ENCODE data around the gene CLDN9. TPM values are rescaled to one million over a fixed set of nuclear protein-coding genes. Genes with fewer than 3 reads are reported as not detected.

CLDN9 gene
- total RNA-seq, 6 experiments from 2014 or later, result 0.25 to 1.7 (median 0.92) TPM

DNA sequence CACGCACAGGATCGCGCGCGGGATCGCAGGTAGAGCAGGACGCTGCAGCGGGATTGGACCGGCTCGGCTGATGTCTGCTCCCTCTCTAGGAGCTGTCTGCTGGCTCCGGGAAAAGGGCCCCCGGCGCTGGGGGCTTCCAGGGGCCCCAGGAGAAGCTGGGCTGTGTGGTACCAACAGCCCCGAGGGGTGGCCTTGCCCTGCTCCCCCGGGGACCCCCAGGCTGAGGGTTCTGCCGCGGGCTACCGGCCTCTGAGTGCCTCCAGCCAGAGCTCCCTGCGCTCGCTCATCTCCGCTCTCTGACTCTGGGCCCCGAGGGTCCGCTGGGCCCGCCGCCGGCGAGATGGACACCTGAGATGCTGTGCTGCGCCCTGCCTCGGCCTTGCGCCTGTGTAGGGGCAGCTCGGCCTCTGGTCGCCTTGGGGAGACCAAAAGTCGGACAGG, 45.0 kb upstream of the CLDN9 start:
- H3K4me1 ChIP-seq, result peaks cover 0 to 18% (median 5%) of the 10 kb centered on the region in 4 donors
- no CpG with 5 or more reads among the region's 33 CpGs for WGBS (ENCODE audit: insufficient coverage, low coverage, low lambda C conversion rate, missing lambda C conversion rate)
- intact Hi-C loops (cut with DNase I), result no loop called here
- no peak overlapping the region for H3K4me3 ChIP-seq
- no peak for ATAC-seq
- H3K36me3 ChIP-seq, result no peaks in the 10 kb centered on the region
- peak in 1 of 3 donors; percentile 54 for DNase-seq
- H3K27me3 ChIP-seq, result peaks cover 7 to 26% of the 10 kb centered on the region in 2 donors
- H3K27ac ChIP-seq, result no peak overlapping the region
- no peak for TF ChIP-seq POLR2A (IDR thresholded peaks at IDR 0.05)
- TF ChIP-seq, protein P1, sequence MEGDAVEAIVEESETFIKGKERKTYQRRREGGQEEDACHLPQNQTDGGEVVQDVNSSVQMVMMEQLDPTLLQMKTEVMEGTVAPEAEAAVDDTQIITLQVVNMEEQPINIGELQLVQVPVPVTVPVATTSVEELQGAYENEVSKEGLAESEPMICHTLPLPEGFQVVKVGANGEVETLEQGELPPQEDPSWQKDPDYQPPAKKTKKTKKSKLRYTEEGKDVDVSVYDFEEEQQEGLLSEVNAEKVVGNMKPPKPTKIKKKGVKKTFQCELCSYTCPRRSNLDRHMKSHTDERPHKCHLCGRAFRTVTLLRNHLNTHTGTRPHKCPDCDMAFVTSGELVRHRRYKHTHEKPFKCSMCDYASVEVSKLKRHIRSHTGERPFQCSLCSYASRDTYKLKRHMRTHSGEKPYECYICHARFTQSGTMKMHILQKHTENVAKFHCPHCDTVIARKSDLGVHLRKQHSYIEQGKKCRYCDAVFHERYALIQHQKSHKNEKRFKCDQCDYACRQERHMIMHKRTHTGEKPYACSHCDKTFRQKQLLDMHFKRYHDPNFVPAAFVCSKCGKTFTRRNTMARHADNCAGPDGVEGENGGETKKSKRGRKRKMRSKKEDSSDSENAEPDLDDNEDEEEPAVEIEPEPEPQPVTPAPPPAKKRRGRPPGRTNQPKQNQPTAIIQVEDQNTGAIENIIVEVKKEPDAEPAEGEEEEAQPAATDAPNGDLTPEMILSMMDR (IDR thresholded peaks at IDR 0.05), result no peak
- H3K9me3 ChIP-seq, result no peaks in the 10 kb centered on the region

DNA sequence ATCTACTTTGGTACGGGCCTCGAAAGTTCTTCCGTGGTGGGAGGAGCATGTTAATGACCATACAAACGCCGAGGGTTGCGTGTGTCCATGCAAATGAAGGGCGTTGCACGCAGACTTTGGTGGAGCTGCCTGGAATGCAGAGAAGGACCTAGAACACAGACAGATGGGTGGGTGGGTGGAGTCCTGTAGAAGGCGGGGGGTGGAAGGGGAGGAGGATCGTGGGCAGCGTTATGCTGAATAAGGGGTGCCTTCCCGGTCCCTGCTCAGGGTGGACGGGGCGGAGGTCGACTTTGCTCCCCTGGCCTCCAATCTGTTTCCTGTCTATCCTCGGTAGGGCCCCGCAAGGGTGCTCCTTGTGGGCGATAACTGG, 44.4 kb upstream of the CLDN9 start:
- H3K27me3 ChIP-seq, result peaks cover 7 to 26% of the 10 kb centered on the region in 2 donors
- no peaks in the 10 kb centered on the region for H3K9me3 ChIP-seq
- H3K4me1 ChIP-seq, result peaks cover 0 to 18% (median 5%) of the 10 kb centered on the region in 4 donors
- 23% methylated on average over 10 of the region's 18 CpGs for WGBS (ENCODE audit: insufficient coverage, low coverage, low lambda C conversion rate, missing lambda C conversion rate)
- TF ChIP-seq, protein P1 (IDR thresholded peaks at IDR 0.05), result no peak
- no peak for TF ChIP-seq POLR2A (IDR thresholded peaks at IDR 0.05)
- DNase-seq, result no peak
- H3K4me3 ChIP-seq, result peak overlapping the region; percentile 51 to 65 (median 56)
- no peak overlapping the region for H3K27ac ChIP-seq
- intact Hi-C loops (cut with DNase I), result no loop called here
- no peaks in the 10 kb centered on the region for H3K36me3 ChIP-seq
- ATAC-seq, result no peak

DNA sequence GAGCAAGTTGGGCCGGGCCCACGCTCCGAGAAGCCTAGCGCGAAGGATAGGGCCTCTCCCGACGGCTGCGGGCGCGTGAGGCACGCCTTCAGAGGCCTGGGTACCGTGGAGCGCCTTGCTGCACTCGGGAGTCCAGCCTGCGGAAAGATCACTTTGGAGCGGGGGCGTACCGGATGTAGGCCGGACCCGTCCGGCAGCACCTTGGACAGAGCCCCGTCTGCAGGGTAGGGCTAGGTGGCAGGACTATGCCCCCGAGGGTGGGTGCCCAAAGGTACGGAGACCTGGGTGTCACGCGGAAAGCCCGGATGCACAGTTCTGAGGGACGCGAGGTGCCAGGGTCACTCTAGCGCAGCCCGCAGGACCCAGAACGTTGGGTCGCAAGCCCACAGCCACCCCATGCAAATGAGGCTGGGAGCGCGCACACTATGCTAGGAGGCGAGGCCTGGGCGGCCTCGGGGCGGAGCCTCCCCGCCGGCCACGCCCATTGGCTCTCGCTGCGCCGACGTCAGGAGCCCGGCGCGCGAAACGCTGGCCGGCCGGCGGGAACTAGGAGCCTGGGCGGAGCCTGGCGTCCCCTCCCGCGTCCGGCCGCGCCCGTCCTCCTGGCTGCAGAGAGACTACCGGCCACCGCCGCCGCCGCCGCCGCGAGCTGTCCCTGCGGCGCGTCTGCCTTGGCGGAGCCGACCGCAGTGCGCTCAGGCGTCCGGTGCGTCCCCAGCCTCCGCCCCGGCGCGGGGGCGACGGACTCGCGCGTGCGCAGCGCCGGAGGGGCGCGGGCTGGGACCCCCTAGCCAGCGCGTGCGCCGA, 43.8 kb upstream of the CLDN9 start, which contains the start of gene PAQR4:
Gene PAQR4 (plus strand): TSS at position 611 of the 807 bp plus-strand sequence. CDS start 327 bp downstream, outside the sequence.
- peaks cover 0 to 16% (median 4%) of the 10 kb centered on the region in 4 donors for H3K4me1 ChIP-seq
- TF ChIP-seq POLR2A (IDR thresholded peaks at IDR 0.05), result peak; percentile 80
- TF ChIP-seq, protein P1 (IDR thresholded peaks at IDR 0.05), result no peak
- H3K27me3 ChIP-seq, result peaks cover 7 to 21% of the 10 kb centered on the region in 2 donors
- peak within 1 kb of the TSS in 1 of 3 donors; percentile 33 for H3K27ac ChIP-seq
- ATAC-seq (peak; percentile 89 to 95 (median 92)), DNase-seq (peak; percentile 90 to 91 (median 91))
- no peaks in the 10 kb centered on the region for H3K9me3 ChIP-seq
- no peaks in the 10 kb centered on the region for H3K36me3 ChIP-seq
- intact Hi-C loops (cut with DNase I), result no loop called here
- 0% methylated on average over 8 of the region's 98 CpGs for WGBS (ENCODE audit: insufficient coverage, low coverage, low lambda C conversion rate, missing lambda C conversion rate)
- H3K4me3 ChIP-seq, result peak within 1 kb of the TSS; percentile 51 to 65 (median 56)

DNA sequence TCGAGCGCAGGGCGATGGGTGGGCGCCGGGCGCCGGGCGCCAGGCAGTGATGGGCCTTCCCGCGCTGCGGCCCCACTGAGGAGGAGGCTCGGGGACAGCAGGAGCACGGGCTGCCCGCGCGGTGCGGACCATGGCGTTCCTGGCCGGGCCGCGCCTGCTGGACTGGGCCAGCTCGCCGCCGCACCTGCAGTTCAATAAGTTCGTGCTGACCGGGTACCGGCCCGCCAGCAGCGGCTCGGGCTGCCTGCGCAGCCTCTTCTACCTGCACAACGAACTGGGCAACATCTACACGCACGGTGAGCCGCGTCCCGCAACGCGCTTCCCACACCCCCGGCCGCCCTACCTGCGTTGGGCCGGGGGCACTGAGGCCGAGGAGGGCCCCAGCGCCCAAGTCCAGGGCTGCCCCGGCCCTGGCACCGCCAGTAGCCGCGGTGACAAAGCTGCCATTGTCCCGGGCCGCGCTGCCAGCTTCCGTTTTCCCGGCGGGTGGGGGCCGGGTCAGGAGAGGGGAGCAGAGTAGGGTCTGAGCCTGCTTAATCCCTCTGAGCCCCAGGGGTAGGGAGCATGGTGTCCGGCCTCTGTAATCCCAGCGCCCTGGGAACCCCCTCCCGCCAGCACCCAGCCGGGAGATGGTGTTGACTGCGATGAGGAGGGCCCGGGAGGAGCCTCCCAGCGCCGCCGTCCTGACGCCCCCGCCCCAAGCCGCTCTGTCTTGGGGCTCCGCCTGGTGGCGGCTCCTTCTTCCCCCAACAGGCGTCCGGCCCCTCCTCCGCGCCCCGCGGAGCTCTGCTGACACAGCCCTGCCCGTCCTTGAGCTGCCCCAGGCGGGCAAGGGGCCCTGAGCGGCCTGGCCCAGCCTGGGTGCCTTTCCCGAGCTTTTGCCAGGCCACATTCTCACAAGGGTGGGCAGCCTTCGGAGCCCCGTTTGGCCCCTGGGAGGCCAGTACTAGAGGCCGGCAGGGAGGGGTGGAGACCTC, 42.9 kb upstream of the CLDN9 start:
- DNase-seq (peak in 2 of 3 donors; percentile 63 to 69), ATAC-seq (peak; percentile 6 to 34 (median 14))
- intact Hi-C loops (cut with DNase I), result no loop called here
- WGBS (ENCODE audit: insufficient coverage, low coverage, low lambda C conversion rate, missing lambda C conversion rate), result 20% methylated on average over 7 of the region's 83 CpGs
- peaks cover 0 to 8% (median 0%) of the 10 kb centered on the region in 4 donors for H3K4me1 ChIP-seq
- no peaks in the 10 kb centered on the region for H3K9me3 ChIP-seq
- H3K4me3 ChIP-seq, result peak overlapping the region; percentile 51 to 65 (median 56)
- peaks cover 4 to 12% of the 10 kb centered on the region in 2 donors for H3K27me3 ChIP-seq
- no peaks in the 10 kb centered on the region for H3K36me3 ChIP-seq
- peak overlapping the region in 1 of 3 donors; percentile 33 for H3K27ac ChIP-seq
- TF ChIP-seq, protein P1 (IDR thresholded peaks at IDR 0.05), result peak; percentile 12 to 36 (median 19)
- no peak for TF ChIP-seq POLR2A (IDR thresholded peaks at IDR 0.05)

Data from right lobe of liver (tissue), 6 donors.